ENCODE measurements around the gene TRPV4. TPM values are rescaled to one million over a fixed set of nuclear protein-coding genes. Genes with fewer than 3 reads are reported as not detected.

TRPV4 gene
- total and polyA plus RNA-seq, 10 of the 15 experiments (the other 5 are each of a cell fraction or from before 2014, with no cell fraction given), result not detected

- TF ChIP-seq DPF2 (IDR thresholded peaks at IDR 0.05), result 0 out of 2 replicates have a peak, but pooled peaks have one; percentile 8
- peak; percentile 39; the same call in 1 of the 2 replicates for TF ChIP-seq YY1 (IDR thresholded peaks at IDR 0.05; ENCODE audit: low read depth, low read length)
- TF ChIP-seq LARP7 (IDR thresholded peaks at IDR 0.05), result no peak
- TF ChIP-seq NR2F1 (conservative IDR thresholded peaks at IDR 0.05), result 0 out of 2 replicates have a peak, but pooled peaks have one; percentile 13
- 0 out of 2 replicates have a peak, but pooled peaks have one; percentile 20 for TF ChIP-seq MAX (IDR thresholded peaks at IDR 0.05; ENCODE audit: low read depth, low read length)
- TF ChIP-seq SIX5 (IDR thresholded peaks at IDR 0.05; ENCODE audit: low read depth, low read length, severe bottlenecking), result no peak
- no peak for TF ChIP-seq SMAD1 (IDR thresholded peaks at IDR 0.05; ENCODE audit: low read depth, partially characterized antibody)
- TF ChIP-seq IKZF1 (conservative IDR thresholded peaks at IDR 0.05), result peak; percentile 77
- TF ChIP-seq CHD2 (IDR thresholded peaks at IDR 0.05; ENCODE audit: borderline replicate concordance, low read depth, low read length), result peak; percentile 39; the same call in 1 of the 2 replicates
- TF ChIP-seq PKNOX1 (IDR thresholded peaks at IDR 0.05), result no peak
- no peak for TF ChIP-seq TAF1 (IDR thresholded peaks at IDR 0.05; ENCODE audit: borderline replicate concordance, low read depth, low read length)
- TF ChIP-seq HCFC1 (IDR thresholded peaks at IDR 0.05; ENCODE audit: low read length), result no peak
- no peak for TF ChIP-seq ZBTB40 (IDR thresholded peaks at IDR 0.05; ENCODE audit: borderline replicate concordance)
- no peak for TF ChIP-seq E2F8 (IDR thresholded peaks at IDR 0.05; ENCODE audit: low read depth, partially characterized antibody)
- TF ChIP-seq RB1 (IDR thresholded peaks at IDR 0.05; ENCODE audit: borderline replicate concordance), result peak; percentile 86
- TF ChIP-seq RUNX3 (IDR thresholded peaks at IDR 0.05; ENCODE audit: low read length), result peak; percentile 6; the same call in 1 of the 2 replicates
- TF ChIP-seq ATF7 (IDR thresholded peaks at IDR 0.05; ENCODE audit: low read depth), result no peak
- peak in 1 of 2 experiments; percentile 58; a peak in 2 of 4 replicates for TF ChIP-seq BHLHE40 (IDR thresholded peaks at IDR 0.05; ENCODE audit: borderline replicate concordance in 1 of 2, low read depth in 2 of 2, low read length in 1 of 2)
- no peak for TF ChIP-seq SUPT20H (IDR thresholded peaks at IDR 0.05; ENCODE audit: borderline replicate concordance, control insufficient read depth, low read depth, low read length)
- no peak for TF ChIP-seq TCF3 (IDR thresholded peaks at IDR 0.05; ENCODE audit: borderline replicate concordance, insufficient read depth, low read depth, low read length)
- TF ChIP-seq FOXK2 (IDR thresholded peaks at IDR 0.05), result no peak
Observed at GRCh38 chr12:109844983-109845823, 12.0 kb upstream of the TRPV4 start (continued).

Data from GM12878 (cell line).